IMR-90 (cell line): Measurements from ENCODE around the gene ADPRM. TPM values are rescaled to one million over a fixed set of nuclear protein-coding genes. Genes with fewer than 3 reads are reported as not detected.

Experiments used
- ATAC-seq: fragments of 200-7000 bp; cut with Tn5 transposase; 2 replicates; pipeline ENCODE4 v1.9.1; 2020; ENCODE audit warnings: low read depth, mild to moderate bottlenecking, moderate library complexity
- BruUV-seq: library from RNA; stranded (reverse); fragments of 400-500 nt; replicated peaks from 2 replicates; lab custom pipeline; 2021; lab: Mats Ljungman, UMichigan
- CTCF ChIA-PET: fragments of 300-600 bp; formaldehyde crosslinking; extraction: SDS; loops from one replicate; lab custom pipeline; 2021; ENCODE audit warnings: antibody characterized with exemption; lab: Yijun Ruan, JAX
- POLR2A ChIA-PET: fragments of 300-600 bp; sonication (Branson Sonifier 250); formaldehyde crosslinking; loops from one replicate; lab custom pipeline; 2022; ENCODE audit warnings: antibody characterized with exemption; ENCODE audit not compliant: unreplicated experiment; lab: Charles Lee
- DNase-seq: peaks from one replicate; pipeline ENCODE4 v3.0.0; 2013
- H2AFZ ChIP-seq: replicated peaks from 2 replicates; pipeline ENCODE3; 2013; ENCODE audit warnings: low read length, mild to moderate bottlenecking; ENCODE audit not compliant: poor library complexity
- H2AK5ac ChIP-seq: 2 replicates; pipeline ENCODE4 v1.6.1; 2013; ENCODE audit warnings: low read depth, low read length, inconsistent platforms
- H2AK9ac ChIP-seq: replicated peaks from 2 replicates; pipeline ENCODE3; 2013; ENCODE audit warnings: mild to moderate bottlenecking, low read depth, low read length, moderate library complexity; ENCODE audit not compliant: poor library complexity
- H2BK120ac ChIP-seq: 2 replicates; pipeline ENCODE4 v1.6.1; 2013; ENCODE audit warnings: low read depth, low read length, inconsistent platforms
- H2BK15ac ChIP-seq: 3 replicates; pipeline ENCODE4 v1.6.1; 2013; ENCODE audit warnings: low read depth, low read length, inconsistent platforms
- H2BK20ac ChIP-seq: 2 replicates; pipeline ENCODE4 v1.6.1; 2013; ENCODE audit warnings: low read depth, mild to moderate bottlenecking, inconsistent platforms, low read length, moderate library complexity
- H2BK5ac ChIP-seq: 2 replicates; pipeline ENCODE4 v1.6.1; 2013; ENCODE audit warnings: mild to moderate bottlenecking, low read depth, low read length, inconsistent platforms; ENCODE audit not compliant: poor library complexity, severe bottlenecking
- H3K14ac ChIP-seq: replicated peaks from 2 replicates; pipeline ENCODE4 v1.6.1; 2013; ENCODE audit warnings: low read depth, low read length, inconsistent platforms
- H3K18ac ChIP-seq: 2 replicates; pipeline ENCODE4 v1.6.1; 2013; ENCODE audit warnings: low read depth, low read length, control low read depth
- H3K23ac ChIP-seq: 2 replicates; pipeline ENCODE4 v1.6.1; 2013; ENCODE audit warnings: low read depth, low read length, inconsistent platforms
- H3K27ac ChIP-seq: 2 replicates; pipeline ENCODE4 v1.5.1; 2013; ENCODE audit warnings: mild to moderate bottlenecking, control low read depth, low read length; ENCODE audit not compliant: insufficient read depth
- H3K27me3 ChIP-seq: 2 replicates; pipeline ENCODE4 v1.6.1; 2013; ENCODE audit warnings: low read length; ENCODE audit not compliant: control insufficient read depth, insufficient read depth
- H3K36me3 ChIP-seq: 2 replicates; pipeline ENCODE4 v1.6.1; 2013; ENCODE audit warnings: low read length, mixed read lengths; ENCODE audit not compliant: control insufficient read depth, insufficient read depth
- H3K4ac ChIP-seq: 2 replicates; pipeline ENCODE4 v1.6.1; 2013; ENCODE audit warnings: low read depth, low read length, inconsistent platforms
- H3K4me1 ChIP-seq: 2 replicates; pipeline ENCODE4 v1.6.1; 2013; ENCODE audit warnings: low read length, mixed read lengths; ENCODE audit not compliant: control insufficient read depth, insufficient read depth
- H3K4me2 ChIP-seq: 2 replicates; pipeline ENCODE4 v1.6.1; 2013; ENCODE audit warnings: low read depth, mild to moderate bottlenecking, control low read depth, low read length, moderate library complexity
- H3K4me3 ChIP-seq: 2 replicates; pipeline ENCODE4 v1.5.1; 2013; ENCODE audit warnings: low read depth, mild to moderate bottlenecking, control low read depth, low read length, moderate library complexity; ENCODE audit not compliant: insufficient read depth
- H3K56ac ChIP-seq: 2 replicates; pipeline ENCODE4 v1.6.1; 2013; ENCODE audit warnings: low read length, inconsistent platforms; ENCODE audit not compliant: insufficient read depth; ENCODE audit errors: extremely low read depth
- H3K79me1 ChIP-seq, 2 experiments: 2 replicates each; pipeline ENCODE4 v1.6.1; 2013; ENCODE audit warnings: low read length in 2 of 2, inconsistent platforms in 1 of 2, low read depth in 1 of 2
- H3K9ac ChIP-seq: 2 replicates; pipeline ENCODE4 v1.6.1; 2013; ENCODE audit warnings: low read depth, low read length, control low read depth
- H3K9me1 ChIP-seq: 2 replicates; pipeline ENCODE4 v1.6.1; 2013; ENCODE audit warnings: low read length, inconsistent platforms; ENCODE audit not compliant: insufficient read depth
- H3K9me3 ChIP-seq: 2 replicates; pipeline ENCODE4 v1.6.1; 2013; ENCODE audit warnings: low read length; ENCODE audit not compliant: control insufficient read depth, insufficient read depth
- H4K20me1 ChIP-seq: 2 replicates; pipeline ENCODE4 v1.6.1; 2013; ENCODE audit warnings: low read length, inconsistent platforms; ENCODE audit not compliant: insufficient read depth
- H4K5ac ChIP-seq: 2 replicates; pipeline ENCODE4 v1.6.1; 2013; ENCODE audit warnings: mild to moderate bottlenecking, low read depth, low read length, control low read depth
- H4K8ac ChIP-seq, 2 experiments: 2 replicates each; pipeline ENCODE4 v1.6.1; 2013; ENCODE audit warnings: low read depth in 2 of 2, low read length in 2 of 2, control low read depth in 1 of 2, inconsistent platforms in 1 of 2
- H4K91ac ChIP-seq: 2 replicates; pipeline ENCODE4 v1.6.1; 2013; ENCODE audit warnings: low read depth, low read length, inconsistent platforms; ENCODE audit not compliant: insufficient read depth
- CEBPB ChIP-seq: IDR thresholded peaks from 2 replicates; pipeline ENCODE4 v1.6.1; 2012; ENCODE audit warnings: low read depth, low read length, improper control_type of control experiment
- MAZ ChIP-seq: IDR thresholded peaks from 2 replicates; pipeline ENCODE4 v1.6.1; 2012; ENCODE audit warnings: low read depth, mild to moderate bottlenecking, low read length, improper control_type of control experiment, moderate library complexity, borderline replicate concordance
- NFE2L2 ChIP-seq: fragments of 150-350 bp; IDR thresholded peaks from 2 replicates; pipeline ENCODE4 v1.6.1; 2016; ENCODE audit warnings: low read depth, mild to moderate bottlenecking, low read length
- RAD21 ChIP-seq: IDR thresholded peaks from 2 replicates; pipeline ENCODE4 v1.6.1; 2012; ENCODE audit warnings: low read length, improper control_type of control experiment
- RFX5 ChIP-seq: IDR thresholded peaks from 2 replicates; pipeline ENCODE4 v1.8.0; 2012; ENCODE audit warnings: low read depth, mild to moderate bottlenecking, low read length, moderate library complexity
- USF2 ChIP-seq: fragments of 150-350 bp; IDR thresholded peaks from 2 replicates; pipeline ENCODE4 v1.6.1; 2017; ENCODE audit warnings: mild to moderate bottlenecking, antibody characterized with exemption, low read length, low read depth
- WGBS, 2 experiments: methylation state at CpG; one replicate each; pipeline versions ENCODE4 v1.1.5 to v1.1.7; 2013; ENCODE audit warnings: missing lambda C conversion rate in 2 of 2; ENCODE audit not compliant: insufficient read length in 1 of 2; ENCODE audit errors: extremely low coverage in 2 of 2; 5-methylcytosine and 5-hydroxymethylcytosine counted together
- dilution Hi-C: fragments of 300-500 bp; cut with HindIII; formaldehyde crosslinking; loops from one replicate; pipeline ENCODE4 v1.14.3; 2018; ENCODE audit warnings: low sequenced_read_pairs; ENCODE audit not compliant: unreplicated experiment
- in situ Hi-C: fragments of 300-500 bp; cut with MboI; formaldehyde crosslinking; loops from 3 replicates; pipeline ENCODE4 v1.14.3; 2019; ENCODE audit warnings: low sequenced_read_pairs, inconsistent platforms, mixed read lengths
- intact Hi-C: fragments of 100-400 bp; cut with micrococcal nuclease; formaldehyde crosslinking; loops from 2 replicates; pipeline ENCODE4 v1.10.0; 2022
- polyA plus RNA-seq, 3 experiments: library from polyadenylated mRNA; depleted of rRNA; stranded (reverse); fragments of >200 nt; gene quantifications; 2 replicates each; pipeline ENCODE4 v1.2.3, GENCODE V29; 2012; ENCODE audit warnings: low replicate concordance in 1 of 3
- total RNA-seq: library from RNA; depleted of rRNA; stranded (reverse); fragments of >200 nt; gene quantifications from 2 replicates; pipeline ENCODE4 v1.2.3, GENCODE V29; 2012

The ADPRM gene
- total and polyA plus RNA-seq, 2 of the 4 experiments (the other 2 are of a cell fraction): 7.4 to 12.2 TPM

GRCh38 chr17:10657879-10658278 lies 39.5 kb upstream of the ADPRM start:
- Histone ChIP-seq H3K36me3 (no peaks in the 10 kb centered on the region), H3K27me3 (no peaks in the 10 kb centered on the region), H4K5ac (no peak overlapping the region), H3K9ac (no peak overlapping the region), H4K91ac (no peak overlapping the region), H2BK5ac (no peak overlapping the region), H2BK15ac (no peak overlapping the region), H2AFZ (no peak overlapping the region), H3K27ac (no peak overlapping the region), H4K20me1 (no peaks in the 10 kb centered on the region), H3K56ac (no peak overlapping the region), H2BK20ac (no peak overlapping the region), H3K14ac (no peak overlapping the region), H2AK5ac (no peak overlapping the region), H3K4me3 (no peak overlapping the region), H3K79me1 (no peaks in the 10 kb centered on the region), H3K9me1 (no peaks in the 10 kb centered on the region; the same call in 1 of the 2 replicates), H3K4ac (no peak overlapping the region), H3K4me1 (no peaks in the 10 kb centered on the region), H2BK120ac (no peak overlapping the region), H3K9me3 (no peaks in the 10 kb centered on the region), H3K4me2 (no peak overlapping the region), H2AK9ac (no peak overlapping the region), H3K23ac (no peak overlapping the region), H3K18ac (no peak overlapping the region), H4K8ac (no peak overlapping the region)
- ChIA-PET CTCF (interaction anchor here (0.6 to 1.5 kb wide), 2 partner anchors 19 to 187 kb away, joined by 3 read pairs; no protein-coding TSS in a partner anchor), POLR2A (interaction anchor here (0.6 kb wide), 1 partner anchor 66 kb away, joined by 4 read pairs; no protein-coding TSS in a partner anchor)
- ATAC-seq (no peak), DNase-seq (no peak)
- dilution Hi-C loops: no loop called here
- intact Hi-C loops: no loop called here
- 53 to 100% methylated on average over 1 to 4 of the region's 10 CpGs for WGBS, 2 experiments
- no peak for TF ChIP-seq MAZ
- TF ChIP-seq NFE2L2: no peak
- TF ChIP-seq USF2: no peak
- TF ChIP-seq RFX5: no peak
- TF ChIP-seq RAD21: no peak
- no peak for TF ChIP-seq CEBPB
- no TSS peak for BruUV-seq
- in situ Hi-C loops: loop anchor here (25.0 kb wide), 1 partner anchor 1329 kb away; the partner anchor contains the start of gene ZNF18
